PC-3 (cell line): Measurements from ENCODE around the gene NNMT. TPM values are rescaled to one million over a fixed set of nuclear protein-coding genes. Genes with fewer than 3 reads are reported as not detected.

Experiments
- ATAC-seq: fragments of 200-7000 bp; cut with Tn5 transposase; 2 replicates; pipeline ENCODE4 v1.9.1; 2020; ENCODE audit warnings: mild to moderate bottlenecking, moderate library complexity
- BruUV-seq: library from RNA; stranded (reverse); fragments of 400-500 nt; replicated peaks from 2 replicates; lab custom pipeline; 2021; lab: Mats Ljungman, UMichigan
- CTCF ChIA-PET: fragments of 300-600 bp; sonication (Branson Sonifier 250); formaldehyde crosslinking; loops from one replicate; lab custom pipeline; 2022; ENCODE audit warnings: antibody characterized with exemption; lab: Charles Lee
- POLR2A ChIA-PET: fragments of 300-600 bp; sonication (Branson Sonifier 250); formaldehyde crosslinking; loops from one replicate; lab custom pipeline; 2022; ENCODE audit warnings: antibody characterized with exemption; ENCODE audit not compliant: unreplicated experiment; lab: Charles Lee
- DNase-seq: peaks from one replicate; pipeline ENCODE4 v3.0.0-alpha.2; 2015
- H2AFZ ChIP-seq: fragments of 300-600 bp; sonication (generic); 2 replicates; pipeline ENCODE4 v1.6.0; 2016; ENCODE audit warnings: antibody characterized with exemption, low read length
- H3F3A ChIP-seq: fragments of 300-600 bp; sonication (generic); one replicate; pipeline ENCODE4 v1.6.0; 2017; ENCODE audit warnings: antibody characterized with exemption, low read length, control low read depth, mild to moderate bottlenecking; ENCODE audit not compliant: unreplicated experiment
- H3K27ac ChIP-seq: fragments of 300-600 bp; sonication (generic); 2 replicates; pipeline ENCODE4 v1.5.1; 2016; ENCODE audit warnings: mild to moderate bottlenecking, low read length
- H3K27me3 ChIP-seq: fragments of 300-600 bp; sonication (generic); 2 replicates; pipeline ENCODE4 v1.6.1; 2016; ENCODE audit warnings: low read length, mixed read lengths
- H3K36me3 ChIP-seq: fragments of 300-600 bp; sonication (generic); 2 replicates; pipeline ENCODE4 v1.6.1; 2016; ENCODE audit warnings: low read depth, mixed run types, low read length, mixed read lengths
- H3K4me1 ChIP-seq: fragments of 300-600 bp; sonication (generic); 2 replicates; pipeline ENCODE4 v1.5.1; 2016; ENCODE audit warnings: low read length; ENCODE audit not compliant: insufficient read depth
- H3K4me2 ChIP-seq: fragments of 300-600 bp; sonication (generic); 2 replicates; pipeline ENCODE4 v1.6.0; 2016; ENCODE audit warnings: low read length
- H3K4me3 ChIP-seq: fragments of 300-600 bp; sonication (generic); 2 replicates; pipeline ENCODE4 v1.5.1; 2016; ENCODE audit warnings: mild to moderate bottlenecking, low read length, mixed read lengths
- H3K79me2 ChIP-seq: fragments of 300-600 bp; sonication (generic); 2 replicates; pipeline ENCODE4 v1.6.1; 2017; ENCODE audit warnings: low read length, mixed read lengths
- H3K9ac ChIP-seq: fragments of 300-600 bp; sonication (generic); 2 replicates; pipeline ENCODE4 v1.6.0; 2016; ENCODE audit warnings: mild to moderate bottlenecking, low read length
- H3K9me2 ChIP-seq: fragments of 300-600 bp; sonication (generic); replicated peaks from 2 replicates; pipeline ENCODE4 v1.6.1; 2016; ENCODE audit warnings: mixed run types, low read length, mixed read lengths
- H3K9me3 ChIP-seq: fragments of 300-600 bp; sonication (generic); 2 replicates; pipeline ENCODE4 v1.6.1; 2016; ENCODE audit warnings: low read length, mixed read lengths
- H4K20me1 ChIP-seq: fragments of 300-600 bp; sonication (generic); 2 replicates; pipeline ENCODE4 v1.6.1; 2016; ENCODE audit warnings: low read length, mixed read lengths
- CTCF ChIP-seq: fragments of 300-600 bp; sonication (generic); conservative IDR thresholded peaks from 2 replicates; pipeline ENCODE4 v1.5.1; 2017; ENCODE audit warnings: antibody characterized with exemption, low read depth, mild to moderate bottlenecking, low read length
- EZH2 ChIP-seq: fragments of 300-600 bp; sonication (generic); IDR thresholded peaks from one replicate; pipeline ENCODE4 v1.6.1; 2017; ENCODE audit warnings: antibody characterized with exemption, mild to moderate bottlenecking, low read length; ENCODE audit not compliant: unreplicated experiment
- EZH2phosphoT487 ChIP-seq: fragments of 300-600 bp; sonication (generic); IDR thresholded peaks from 2 replicates; pipeline ENCODE4 v1.6.1; 2018; ENCODE audit warnings: mild to moderate bottlenecking, antibody characterized with exemption, low read length, borderline replicate concordance
- intact Hi-C: fragments of 100-400 bp; cut with micrococcal nuclease; formaldehyde crosslinking; loops from 2 replicates; pipeline ENCODE4 v1.9.0; 2023
- total RNA-seq: library from RNA; depleted of rRNA; stranded (reverse); fragments of >200 nt; gene quantifications from 2 replicates; pipeline ENCODE4 v1.2.3, GENCODE V29; 2014

The NNMT gene
- total RNA-seq, 1 experiment from 2014 or later: 23.3 TPM

GRCh38 chr11:114304969-114305368 lies 8.8 kb downstream of the NNMT start:
- no peaks in the 10 kb centered on the region for H3K36me3 ChIP-seq
- ATAC-seq: no peak
- H3K4me2 ChIP-seq: no peak overlapping the region

GRCh38 chr11:114307524-114308203 lies 11.5 kb downstream of the NNMT start:
- Histone ChIP-seq H3K4me2 (no peak overlapping the region), H3K9me3 (no peaks in the 10 kb centered on the region), H3K9ac (no peak overlapping the region), H3K4me1 (peaks cover 13% of the 10 kb centered on the region), H3F3A (no peaks in the 10 kb centered on the region), H2AFZ (no peak overlapping the region; the same call in 1 of the 2 replicates), H3K36me3 (no peaks in the 10 kb centered on the region), H3K79me2 (no peaks in the 10 kb centered on the region), H3K27ac (no peak overlapping the region), H4K20me1 (no peaks in the 10 kb centered on the region), H3K27me3 (no peaks in the 10 kb centered on the region), H3K9me2 (no peaks in the 10 kb centered on the region), H3K4me3 (no peak overlapping the region)
- DNase-seq: peak; percentile 63
- CTCF ChIA-PET: no interaction called here
- no TSS peak for BruUV-seq
- ATAC-seq: peak; percentile 48
- TF ChIP-seq CTCF (no peak), EZH2 (no peak), EZH2phosphoT487 (no peak)
- intact Hi-C loops: no loop called here
- POLR2A ChIA-PET: no interaction called here

More at GRCh38 chr11:114304969-114305368, 8.8 kb downstream of the NNMT start:
- TF ChIP-seq EZH2 (no peak), CTCF (no peak), EZH2phosphoT487 (no peak)
- Histone ChIP-seq H3K27ac (no peak overlapping the region), H3K4me3 (no peak overlapping the region), H3F3A (no peaks in the 10 kb centered on the region), H3K9ac (no peak overlapping the region), H3K4me1 (peaks cover 13% of the 10 kb centered on the region), H3K9me2 (no peaks in the 10 kb centered on the region), H3K9me3 (no peaks in the 10 kb centered on the region), H3K79me2 (no peaks in the 10 kb centered on the region), H4K20me1 (no peaks in the 10 kb centered on the region), H2AFZ (no peak overlapping the region), H3K27me3 (no peaks in the 10 kb centered on the region)
- no TSS peak for BruUV-seq
- POLR2A ChIA-PET: no interaction called here
- intact Hi-C loops: no loop called here
- DNase-seq: no peak
- CTCF ChIA-PET: interaction anchor here (0.6 kb wide), 1 partner anchor 22 kb away, joined by 3 read pairs; no protein-coding TSS in a partner anchor

- DNase-seq: no peak
Observed at GRCh38 chr11:114308689-114309089, 12.5 kb downstream of the NNMT start.

More at GRCh38 chr11:114308689-114309089, 12.5 kb downstream of the NNMT start:
- peaks cover 13% of the 10 kb centered on the region for H3K4me1 ChIP-seq
- intact Hi-C loops: no loop called here
- POLR2A ChIA-PET: no interaction called here
- H2AFZ ChIP-seq: no peak overlapping the region
- H3K9ac ChIP-seq: no peak overlapping the region
- no peak overlapping the region for H3K4me3 ChIP-seq
- no peaks in the 10 kb centered on the region for H3K27me3 ChIP-seq
- TF ChIP-seq CTCF (no peak), EZH2phosphoT487 (no peak), EZH2 (no peak)
- no peaks in the 10 kb centered on the region for H3F3A ChIP-seq
- no peaks in the 10 kb centered on the region for H3K9me2 ChIP-seq
- no peaks in the 10 kb centered on the region for H3K36me3 ChIP-seq
- no peak overlapping the region for H3K27ac ChIP-seq
- no TSS peak for BruUV-seq
- H4K20me1 ChIP-seq: no peaks in the 10 kb centered on the region
- no peaks in the 10 kb centered on the region for H3K79me2 ChIP-seq
- CTCF ChIA-PET: interaction anchor here (0.6 kb wide), 1 partner anchor 20 kb away, joined by 4 read pairs; no protein-coding TSS in a partner anchor
- H3K9me3 ChIP-seq: no peaks in the 10 kb centered on the region
- no peak overlapping the region for H3K4me2 ChIP-seq
- ATAC-seq: peak; percentile 29
